GM18861 (cell line): ENCODE data around the gene ENTPD1.
"Not testable (repeated sequence)": the region's sequence is repeated elsewhere in the genome, so short reads cannot be mapped to it uniquely, and the experiment has no call there.

Source experiments
- ATAC-seq: cut with Tn5 transposase; IDR thresholded peaks from one replicate; pipeline ENCODE4 v1.9.1; 2021; ENCODE audit not compliant: unreplicated experiment

ENTPD1 gene

GRCh38 chr10:95756041-95756761 is at the start of gene ENTPD1:
ENTPD1 (plus strand) TSS chr10:95756163; CDS start chr10:95756240, 77 bp downstream.
- peak; percentile 25 for ATAC-seq

GRCh38 chr10:95706573-95706972 is 49.4 kb upstream of the ENTPD1 start:
- ATAC-seq: no peak

GRCh38 chr10:95706990-95707389 is 49.0 kb upstream of the ENTPD1 start:
- no peak for ATAC-seq

- ATAC-seq: no peak
Measured at GRCh38 chr10:95711492-95711891, 44.5 kb upstream of the ENTPD1 start.

GRCh38 chr10:95716466-95716865 is 39.5 kb upstream of the ENTPD1 start:
- no peak for ATAC-seq

GRCh38 chr10:95716866-95717265 is 39.1 kb upstream of the ENTPD1 start:
- no peak for ATAC-seq

- ATAC-seq: not testable (repeated sequence)
Measured at GRCh38 chr10:95720745-95721144, 35.2 kb upstream of the ENTPD1 start.

GRCh38 chr10:95722496-95722895 is 33.5 kb upstream of the ENTPD1 start:
- ATAC-seq: not testable (repeated sequence)

GRCh38 chr10:95728526-95728925 is 27.4 kb upstream of the ENTPD1 start:
- no peak for ATAC-seq

GRCh38 chr10:95729323-95730055 is 26.5 kb upstream of the ENTPD1 start:
- ATAC-seq: no peak

GRCh38 chr10:95730233-95730632 is 25.7 kb upstream of the ENTPD1 start:
- ATAC-seq: no peak

- not testable (repeated sequence) for ATAC-seq
Measured at GRCh38 chr10:95732907-95733306, 23.1 kb upstream of the ENTPD1 start.

- ATAC-seq: no peak
Measured at GRCh38 chr10:95739056-95739455, 16.9 kb upstream of the ENTPD1 start.

GRCh38 chr10:95741807-95742467 is 14.0 kb upstream of the ENTPD1 start:
- ATAC-seq: peak; percentile 47

GRCh38 chr10:95742485-95742884 is 13.5 kb upstream of the ENTPD1 start:
- peak; percentile 10 for ATAC-seq

GRCh38 chr10:95742962-95743535 is 12.9 kb upstream of the ENTPD1 start:
- no peak for ATAC-seq

GRCh38 chr10:95745501-95745900 is 10.5 kb upstream of the ENTPD1 start:
- no peak for ATAC-seq

GRCh38 chr10:95748349-95748748 is 7.6 kb upstream of the ENTPD1 start:
- no peak for ATAC-seq

- ATAC-seq: no peak
Measured at GRCh38 chr10:95755511-95756004, 405 bp upstream of the ENTPD1 start.

GRCh38 chr10:95756809-95757684 is 1.1 kb downstream of the ENTPD1 start:
- no peak for ATAC-seq
